H9 (cell line): Measurements from ENCODE around the gene MORC4. TPM values are rescaled to one million over a fixed set of nuclear protein-coding genes. Genes with fewer than 3 reads are reported as not detected.

ENCODE experiments used
- DNase-seq: peaks from one replicate; pipeline ENCODE4 v3.0.0-alpha.2; 2017
- H2AFZ ChIP-seq: one replicate; pipeline ENCODE4 v1.6.1; 2013; ENCODE audit warnings: mild to moderate bottlenecking, low read length, control low read depth, moderate library complexity
- H2AK5ac ChIP-seq: 2 replicates; pipeline ENCODE4 v1.6.1; 2013; ENCODE audit warnings: low read length, control low read depth, mixed read lengths; ENCODE audit not compliant: insufficient read length
- H2BK120ac ChIP-seq: one replicate; pipeline ENCODE4 v1.6.1; 2013; ENCODE audit warnings: low read depth, mild to moderate bottlenecking, low read length, control low read depth, inconsistent platforms; ENCODE audit not compliant: poor library complexity, severe bottlenecking
- H2BK12ac ChIP-seq: 2 replicates; pipeline ENCODE4 v1.6.1; 2013; ENCODE audit warnings: low read length, control low read depth, mixed read lengths, low read depth; ENCODE audit not compliant: insufficient read length
- H2BK15ac ChIP-seq: 2 replicates; pipeline ENCODE4 v1.6.1; 2013; ENCODE audit warnings: low read depth, low read length, control low read depth
- H2BK20ac ChIP-seq: one replicate; pipeline ENCODE4 v1.6.1; 2013; ENCODE audit warnings: low read depth, mild to moderate bottlenecking, low read length, control low read depth, inconsistent platforms; ENCODE audit not compliant: poor library complexity, severe bottlenecking
- H2BK5ac ChIP-seq: 2 replicates; pipeline ENCODE4 v1.6.1; 2013; ENCODE audit warnings: low read length, control low read depth, mixed read lengths; ENCODE audit not compliant: insufficient read length
- H3K14ac ChIP-seq: 2 replicates; pipeline ENCODE4 v1.6.1; 2013; ENCODE audit warnings: low read length, control low read depth; ENCODE audit not compliant: insufficient read depth
- H3K18ac ChIP-seq: 2 replicates; pipeline ENCODE4 v1.6.1; 2013; ENCODE audit warnings: low read depth, mild to moderate bottlenecking, mixed read lengths, low read length, control low read depth; ENCODE audit not compliant: insufficient read length
- H3K23ac ChIP-seq: 2 replicates; pipeline ENCODE4 v1.6.1; 2013; ENCODE audit warnings: low read length, control low read depth, mixed read lengths, low read depth; ENCODE audit not compliant: insufficient read length
- H3K23me2 ChIP-seq: 2 replicates; pipeline ENCODE4 v1.6.1; 2013; ENCODE audit warnings: low read depth, mild to moderate bottlenecking, mixed read lengths, low read length, control low read depth; ENCODE audit not compliant: insufficient read length, poor library complexity, severe bottlenecking
- H3K27ac ChIP-seq: 2 replicates; pipeline ENCODE4 v1.5.1; 2013; ENCODE audit warnings: low read length, control low read depth, mixed read lengths, low read depth; ENCODE audit not compliant: insufficient read length
- H3K27me3 ChIP-seq: 2 replicates; pipeline ENCODE4 v1.6.1; 2013; ENCODE audit warnings: low read length, control low read depth, inconsistent platforms; ENCODE audit not compliant: insufficient read depth
- H3K4ac ChIP-seq: 2 replicates; pipeline ENCODE4 v1.6.1; 2013; ENCODE audit warnings: low read depth, mild to moderate bottlenecking, control low read depth, inconsistent platforms, low read length, moderate library complexity
- H3K4me1 ChIP-seq: 2 replicates; pipeline ENCODE4 v1.6.1; 2013; ENCODE audit warnings: low read length, control low read depth, inconsistent platforms; ENCODE audit not compliant: insufficient read depth
- H3K4me2 ChIP-seq: 2 replicates; pipeline ENCODE4 v1.6.1; 2013; ENCODE audit warnings: low read length, control low read depth, mixed read lengths; ENCODE audit not compliant: insufficient read length, insufficient read depth
- H3K56ac ChIP-seq: 2 replicates; pipeline ENCODE4 v1.6.1; 2013; ENCODE audit warnings: low read depth, mild to moderate bottlenecking, mixed read lengths, low read length, control low read depth; ENCODE audit not compliant: insufficient read length
- H3K79me1 ChIP-seq: 2 replicates; pipeline ENCODE4 v1.6.1; 2013; ENCODE audit warnings: low read depth, mild to moderate bottlenecking, moderate library complexity, low read length, control low read depth, inconsistent platforms; ENCODE audit not compliant: insufficient read depth, poor library complexity, severe bottlenecking
- H3K79me2 ChIP-seq: 2 replicates; pipeline ENCODE4 v1.6.1; 2013; ENCODE audit warnings: low read length, control low read depth, inconsistent platforms; ENCODE audit not compliant: insufficient read depth
- H3K9ac ChIP-seq: 2 replicates; pipeline ENCODE4 v1.6.1; 2013; ENCODE audit warnings: low read length, control low read depth, mixed read lengths; ENCODE audit not compliant: insufficient read length; ENCODE audit errors: extremely low read depth
- H3K9me3 ChIP-seq: one replicate; pipeline ENCODE4 v1.6.1; 2013; ENCODE audit warnings: low read depth, low read length, inconsistent platforms; ENCODE audit not compliant: control insufficient read depth
- H3T11ph ChIP-seq: one replicate; pipeline ENCODE4 v1.6.1; 2013; ENCODE audit warnings: mild to moderate bottlenecking, low read length, control low read depth, inconsistent platforms
- H4K20me1 ChIP-seq: one replicate; pipeline ENCODE4 v1.6.1; 2013; ENCODE audit not compliant: control insufficient read depth, insufficient read length, insufficient read depth
- H4K5ac ChIP-seq: 2 replicates; pipeline ENCODE4 v1.6.1; 2013; ENCODE audit warnings: low read depth, mild to moderate bottlenecking, mixed read lengths, low read length, control low read depth; ENCODE audit not compliant: insufficient read length
- H4K8ac ChIP-seq: replicated peaks from 2 replicates; pipeline ENCODE4 v1.6.1; 2013; ENCODE audit warnings: low read length, control low read depth, mixed read lengths, low read depth; ENCODE audit not compliant: insufficient read length
- H4K91ac ChIP-seq: 2 replicates; pipeline ENCODE4 v1.6.1; 2013; ENCODE audit warnings: low read depth, mild to moderate bottlenecking, moderate library complexity, mixed read lengths, low read length, control low read depth; ENCODE audit not compliant: insufficient read length
- H3K27ac Mint-ChIP-seq, 3 experiments: 2 replicates in 2 of 3; 3 replicates in 1 of 3; pipeline ENCODE4 v1.8.0; 2020 to 2021; ENCODE audit warnings: mixed read lengths in 3 of 3, mild to moderate bottlenecking in 1 of 3, moderate library complexity in 1 of 3
- H3K27me3 Mint-ChIP-seq: 2 replicates; pipeline ENCODE4 v1.8.0; 2021; ENCODE audit warnings: low read depth, mild to moderate bottlenecking, moderate library complexity, mixed read lengths
- H3K36me3 Mint-ChIP-seq, 3 experiments: 2 replicates in 2 of 3; 3 replicates in 1 of 3; pipeline ENCODE4 v1.8.0; 2020 to 2021; ENCODE audit warnings: low read depth in 3 of 3, mixed read lengths in 3 of 3; ENCODE audit not compliant: insufficient read depth in 1 of 3
- H3K4me1 Mint-ChIP-seq, 2 experiments: 2 replicates each; pipeline ENCODE4 v1.8.0; 2020; ENCODE audit warnings: mixed read lengths in 2 of 2
- H3K4me3 Mint-ChIP-seq, 2 experiments: 2 replicates in 1 of 2; 3 replicates in 1 of 2; pipeline ENCODE4 v1.8.0; 2020 to 2021; ENCODE audit warnings: mild to moderate bottlenecking in 2 of 2, mixed read lengths in 2 of 2, moderate library complexity in 1 of 2
- H3K9me3 Mint-ChIP-seq, 2 experiments: 2 replicates in 1 of 2; 3 replicates in 1 of 2; pipeline ENCODE4 v1.8.0; 2020; ENCODE audit warnings: mild to moderate bottlenecking in 2 of 2, mixed read lengths in 2 of 2, moderate library complexity in 1 of 2
- CTCF ChIP-seq: fragments of 200-600 bp; sonication (generic); conservative IDR thresholded peaks from 3 replicates; pipeline ENCODE4 v1.8.0; 2021; ENCODE audit warnings: antibody characterized with exemption, mild to moderate bottlenecking
- WGBS: extraction: QIAGEN DNeasy Blood & Tissue Kit; methylation state at CpG from one replicate; pipeline ENCODE4 v1.1.7; 2013; ENCODE audit warnings: missing lambda C conversion rate, low lambda C conversion rate, mixed read lengths; ENCODE audit not compliant: insufficient read length; ENCODE audit errors: extremely low coverage; 5-methylcytosine and 5-hydroxymethylcytosine counted together
- total RNA-seq: library from RNA; stranded (reverse); gene quantifications from 2 replicates; pipeline ENCODE4 v1.2.1, GENCODE V29; 2021

MORC4 gene
- total RNA-seq, 1 experiment from 2014 or later: 4.3 TPM

GRCh38 chrX:106927700-106928099, 72.3 kb downstream of the MORC4 start:
- no peak overlapping the region for H3K4ac ChIP-seq
- Mint-ChIP-seq H3K36me3 (no peaks in the 10 kb centered on the region), H3K27ac (no peak overlapping the region), H3K4me3 (no peak overlapping the region), H3K4me1 (no peaks in the 10 kb centered on the region), H3K27me3 (no peaks in the 10 kb centered on the region; the same call in 1 of the 2 replicates), H3K9me3 (peaks cover 0 to 16% of the 10 kb centered on the region in 2 experiments; a peak in 2 of 5 replicates)
- H4K20me1 ChIP-seq: no peaks in the 10 kb centered on the region
- H2BK15ac ChIP-seq: no peak overlapping the region
- H3K27ac ChIP-seq: no peak overlapping the region
- DNase-seq: no peak
- H3K23me2 ChIP-seq: no peaks in the 10 kb centered on the region
- H3T11ph ChIP-seq: no peak overlapping the region
- H3K14ac ChIP-seq: no peak overlapping the region
- H3K4me2 ChIP-seq: no peak overlapping the region
- no peak overlapping the region for H4K8ac ChIP-seq
- no peak overlapping the region for H3K18ac ChIP-seq
- H3K79me1 ChIP-seq: no peaks in the 10 kb centered on the region
- no peaks in the 10 kb centered on the region for H3K4me1 ChIP-seq
- H3K27me3 ChIP-seq: no peaks in the 10 kb centered on the region
- H2BK120ac ChIP-seq: no peak overlapping the region
- H2AFZ ChIP-seq: no peak overlapping the region
- H4K5ac ChIP-seq: no peak overlapping the region
- H3K9ac ChIP-seq: no peak overlapping the region
- H3K56ac ChIP-seq: no peak overlapping the region
- H2BK12ac ChIP-seq: no peak overlapping the region
- H2BK5ac ChIP-seq: no peak overlapping the region
- WGBS: no CpG with 5 or more reads among the region's 5 CpGs
- H4K91ac ChIP-seq: no peak overlapping the region
- H3K9me3 ChIP-seq: peaks cover 3% of the 10 kb centered on the region
- TF ChIP-seq CTCF: no peak
- no peaks in the 10 kb centered on the region for H3K79me2 ChIP-seq
- H2AK5ac ChIP-seq: no peak overlapping the region
- H3K23ac ChIP-seq: no peak overlapping the region
- H2BK20ac ChIP-seq: no peak overlapping the region
